Measurements from ENCODE around the gene SMPD4. TPM values are rescaled to one million over a fixed set of nuclear protein-coding genes. Genes with fewer than 3 reads are reported as not detected.
"Not testable (repeated sequence)": the region's sequence is repeated elsewhere in the genome, so short reads cannot be mapped to it uniquely, and the experiment has no call there.

The SMPD4 gene
- total and polyA plus RNA-seq, 9 of the 15 experiments (the other 6 are each of a cell fraction or from before 2014, with no cell fraction given): 7.5 to 123 (median 35.7) TPM

DNA sequence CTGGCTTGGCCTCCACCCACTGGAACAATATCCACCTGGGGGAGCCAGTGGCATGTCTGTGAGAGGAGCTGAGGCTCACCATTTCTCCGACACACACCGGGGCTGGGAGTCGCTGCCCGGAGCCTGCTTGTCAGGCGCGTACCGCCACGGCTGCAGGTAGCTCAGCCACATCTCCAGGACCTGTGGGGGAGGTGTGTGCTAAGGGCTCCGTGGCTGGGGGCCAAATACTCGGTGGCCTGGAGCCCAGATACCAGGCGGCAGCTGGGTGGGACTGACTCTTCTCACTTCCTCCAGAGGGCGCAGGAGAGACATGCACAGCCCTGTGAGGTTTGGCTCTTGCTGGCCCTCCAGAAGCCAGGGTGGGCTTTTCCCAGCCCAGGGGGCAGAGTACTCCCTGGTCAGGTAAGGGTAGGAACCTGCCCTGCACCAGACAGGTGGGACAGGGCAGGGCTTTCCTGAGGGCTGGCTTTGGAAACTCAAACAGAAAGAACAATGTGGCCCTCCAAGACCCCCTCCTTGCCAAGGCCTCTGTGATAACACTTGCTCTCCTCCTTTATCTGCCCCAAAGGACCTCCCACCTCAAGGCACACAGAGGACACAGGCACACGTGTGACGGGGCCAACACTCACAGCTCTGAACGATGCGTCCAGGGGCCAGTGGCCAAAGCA is 25.3 kb downstream of the SMPD4 start:
- BruUV-seq (replicated peaks); H3K79me2 ChIP-seq (ENCODE audit: control insufficient read depth, insufficient read depth, low read length); H2AFZ ChIP-seq (ENCODE audit: low read depth, low read length); in situ Hi-C loops (cut with MboI); H3K4me3 ChIP-seq; H3K9me3 ChIP-seq (replicated peaks; ENCODE audit: control insufficient read depth, insufficient read depth, low read depth, low read length); POLR2A ChIA-PET; H3K9me1 ChIP-seq (ENCODE audit: control insufficient read depth, insufficient read depth, low read length); H4K20me1 ChIP-seq (replicated peaks; ENCODE audit: control insufficient read depth, insufficient read depth, low read length); H3K4me2 ChIP-seq (ENCODE audit: insufficient read depth, low read length); H3K27me3 ChIP-seq (ENCODE audit: control insufficient read depth in 2 of 2, insufficient read depth in 2 of 2, low read length in 2 of 2); H3K27ac ChIP-seq (ENCODE audit: extremely low read depth, low read depth, low read length): not testable (repeated sequence)
- WGBS (ENCODE audit: insufficient coverage, low coverage, missing lambda C conversion rate): 65% methylated on average over 11 of the region's 16 CpGs
- intact Hi-C loops (cut with micrococcal nuclease): loop anchor here (2.0 kb wide), 1 partner anchor 177 kb away; no protein-coding TSS in a partner anchor
- peak; percentile 29 to 80 (median 45) for DNase-seq (ENCODE audit: extremely low read depth in 1 of 4, low spot score in 3 of 4)
- ATAC-seq: peak; percentile 86
- peaks cover 0 to 26% of the 10 kb centered on the region in 2 experiments; a peak in 3 of 5 replicates for H3K4me1 ChIP-seq (replicated peaks in 1 of 2; ENCODE audit: control insufficient read depth in 2 of 2, insufficient read depth in 2 of 2, low read length in 2 of 2)
- FAIRE-seq: peak; percentile 96
- peaks cover 64% of the 10 kb centered on the region; the same call in 1 of the 3 replicates for H3K36me3 ChIP-seq (ENCODE audit: control insufficient read depth, insufficient read depth, low read length)
- CTCF ChIA-PET (ENCODE audit: low intra/inter-chr PET ratio): interaction anchor here (0.6 kb wide), 2 partner anchors 178 to 180 kb away, joined by 3 to 4 read pairs; no protein-coding TSS in a partner anchor
- peak overlapping the region in 1 of 2 experiments; percentile 58; a peak in 1 of 4 replicates for H3K9ac ChIP-seq (ENCODE audit: insufficient read depth in 1 of 2, low read depth in 2 of 2, low read length in 2 of 2)
- TF ChIP-seq NFIC (IDR thresholded peaks at IDR 0.05) (peak; percentile 84), MAZ (CRISPR knock-in tag; conservative IDR thresholded peaks at IDR 0.05 in 1 of 2, IDR thresholded peaks at IDR 0.05 in 1 of 2) (0 out of 4 replicates have a peak, but pooled peaks of 1 of the 2 experiments have one; percentile 12), CTBP1 (IDR thresholded peaks at IDR 0.05; ENCODE audit: borderline replicate concordance) (peak; percentile 15; the same call in 1 of the 2 replicates), TAF1 (IDR thresholded peaks at IDR 0.05; ENCODE audit: control insufficient read depth, extremely low read depth, insufficient read depth, low read length, severe bottlenecking) (peak; percentile 5), POLR2G (IDR thresholded peaks at IDR 0.05; ENCODE audit: low read depth, low read length) (peak; percentile 70)
- TF ChIP-seq, protein P1, sequence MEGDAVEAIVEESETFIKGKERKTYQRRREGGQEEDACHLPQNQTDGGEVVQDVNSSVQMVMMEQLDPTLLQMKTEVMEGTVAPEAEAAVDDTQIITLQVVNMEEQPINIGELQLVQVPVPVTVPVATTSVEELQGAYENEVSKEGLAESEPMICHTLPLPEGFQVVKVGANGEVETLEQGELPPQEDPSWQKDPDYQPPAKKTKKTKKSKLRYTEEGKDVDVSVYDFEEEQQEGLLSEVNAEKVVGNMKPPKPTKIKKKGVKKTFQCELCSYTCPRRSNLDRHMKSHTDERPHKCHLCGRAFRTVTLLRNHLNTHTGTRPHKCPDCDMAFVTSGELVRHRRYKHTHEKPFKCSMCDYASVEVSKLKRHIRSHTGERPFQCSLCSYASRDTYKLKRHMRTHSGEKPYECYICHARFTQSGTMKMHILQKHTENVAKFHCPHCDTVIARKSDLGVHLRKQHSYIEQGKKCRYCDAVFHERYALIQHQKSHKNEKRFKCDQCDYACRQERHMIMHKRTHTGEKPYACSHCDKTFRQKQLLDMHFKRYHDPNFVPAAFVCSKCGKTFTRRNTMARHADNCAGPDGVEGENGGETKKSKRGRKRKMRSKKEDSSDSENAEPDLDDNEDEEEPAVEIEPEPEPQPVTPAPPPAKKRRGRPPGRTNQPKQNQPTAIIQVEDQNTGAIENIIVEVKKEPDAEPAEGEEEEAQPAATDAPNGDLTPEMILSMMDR (IDR thresholded peaks at IDR 0.05 in 2 of 3, conservative IDR thresholded peaks at IDR 0.05 in 1 of 3; ENCODE audit: insufficient read depth in 2 of 3, low read depth in 1 of 3, low read length in 3 of 3): peak; percentile 53 to 60 (median 59); a peak in 5 of 6 replicates
- TF ChIP-seq, protein P2, sequence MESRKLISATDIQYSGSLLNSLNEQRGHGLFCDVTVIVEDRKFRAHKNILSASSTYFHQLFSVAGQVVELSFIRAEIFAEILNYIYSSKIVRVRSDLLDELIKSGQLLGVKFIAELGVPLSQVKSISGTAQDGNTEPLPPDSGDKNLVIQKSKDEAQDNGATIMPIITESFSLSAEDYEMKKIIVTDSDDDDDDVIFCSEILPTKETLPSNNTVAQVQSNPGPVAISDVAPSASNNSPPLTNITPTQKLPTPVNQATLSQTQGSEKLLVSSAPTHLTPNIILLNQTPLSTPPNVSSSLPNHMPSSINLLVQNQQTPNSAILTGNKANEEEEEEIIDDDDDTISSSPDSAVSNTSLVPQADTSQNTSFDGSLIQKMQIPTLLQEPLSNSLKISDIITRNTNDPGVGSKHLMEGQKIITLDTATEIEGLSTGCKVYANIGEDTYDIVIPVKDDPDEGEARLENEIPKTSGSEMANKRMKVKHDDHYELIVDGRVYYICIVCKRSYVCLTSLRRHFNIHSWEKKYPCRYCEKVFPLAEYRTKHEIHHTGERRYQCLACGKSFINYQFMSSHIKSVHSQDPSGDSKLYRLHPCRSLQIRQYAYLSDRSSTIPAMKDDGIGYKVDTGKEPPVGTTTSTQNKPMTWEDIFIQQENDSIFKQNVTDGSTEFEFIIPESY (CRISPR knock-in tag; IDR thresholded peaks at IDR 0.05): peak; percentile 52; the same call in 1 of the 2 replicates
